GM12878 (cell line): Measurements from ENCODE around the gene TMPRSS6. TPM values are rescaled to one million over a fixed set of nuclear protein-coding genes. Genes with fewer than 3 reads are reported as not detected.

ENCODE experiments used
- ATAC-seq: fragments of 200-7000 bp; cut with Tn5 transposase; 3 replicates; pipeline ENCODE4 v1.9.1; 2020; ENCODE audit warnings: mild to moderate bottlenecking, moderate library complexity
- BruUV-seq: library from RNA; stranded (reverse); fragments of 400-500 nt; replicated peaks from 2 replicates; lab custom pipeline; 2021; lab: Mats Ljungman, UMichigan
- CTCF ChIA-PET: fragments of 300-600 bp; sonication (Branson Sonifier 250); formaldehyde crosslinking; extraction: SDS; loops from one replicate; lab custom pipeline; 2021; ENCODE audit warnings: inconsistent platforms; lab: Yijun Ruan, JAX
- POLR2A ChIA-PET: fragments of 350-600 bp; formaldehyde crosslinking; extraction: SDS; loops from one replicate; lab custom pipeline; 2021; ENCODE audit warnings: inconsistent platforms; lab: Charles Lee
- RAD21 ChIA-PET: fragments of 300-600 bp; sonication (Branson Sonifier 250); formaldehyde crosslinking; loops from one replicate; lab custom pipeline; 2023; ENCODE audit warnings: antibody characterized with exemption; ENCODE audit not compliant: unreplicated experiment; lab: Charles Lee
- SMC1A ChIA-PET: fragments of 300-600 bp; sonication (Branson Sonifier 250); formaldehyde crosslinking; loops from one replicate; lab custom pipeline; 2023; ENCODE audit not compliant: unreplicated experiment, uncharacterized antibody; lab: Charles Lee
- DNase-seq: peaks from one replicate; pipeline ENCODE4 v3.0.0-alpha.2; 2011; ENCODE audit warnings: low read depth, low spot score
- FAIRE-seq: peaks from 3 replicates; lab custom pipeline; 2011; peaks lifted over from hg19 to GRCh38; lab: Jason Lieb, UNC
- H2AFZ ChIP-seq: 2 replicates; pipeline ENCODE4 v1.6.0; 2011; ENCODE audit warnings: low read depth, low read length, control low read depth; ENCODE audit not compliant: control insufficient read depth
- H3K27ac ChIP-seq: 2 replicates; pipeline ENCODE4 v1.5.1; 2011; ENCODE audit warnings: control low read depth; ENCODE audit not compliant: control insufficient read depth, insufficient read depth
- H3K27me3 ChIP-seq, 2 experiments: replicated peaks in 1 of 2; 2 replicates each; pipeline versions ENCODE4 v1.6.0 to v1.6.1; 2011; ENCODE audit warnings: low read length in 1 of 2; ENCODE audit not compliant: control insufficient read depth in 2 of 2, insufficient read depth in 2 of 2
- H3K36me3 ChIP-seq, 2 experiments: 2 replicates each; pipeline ENCODE4 v1.5.1; 2011; ENCODE audit warnings: low read length in 1 of 2; ENCODE audit not compliant: control insufficient read depth in 2 of 2, insufficient read depth in 2 of 2
- H3K4me1 ChIP-seq: 2 replicates; pipeline ENCODE4 v1.6.1; 2011; ENCODE audit warnings: mild to moderate bottlenecking, low read length, moderate library complexity, mixed read lengths; ENCODE audit not compliant: control insufficient read depth, insufficient read depth
- H3K4me2 ChIP-seq: 2 replicates; pipeline ENCODE4 v1.6.0; 2011; ENCODE audit warnings: control low read depth; ENCODE audit not compliant: control insufficient read depth, insufficient read depth
- H3K4me3 ChIP-seq: fragments of 200-600 bp; sonication (generic); 2 replicates; pipeline ENCODE4 v1.5.1; 2016
- H3K79me2 ChIP-seq: 2 replicates; pipeline ENCODE4 v1.6.0; 2011; ENCODE audit warnings: low read length; ENCODE audit not compliant: control insufficient read depth, insufficient read depth
- H3K9ac ChIP-seq: 2 replicates; pipeline ENCODE4 v1.8.0; 2011; ENCODE audit warnings: low read length, control low read depth, mixed read lengths; ENCODE audit not compliant: control insufficient read depth, insufficient read depth
- H3K9me3 ChIP-seq: replicated peaks from 3 replicates; pipeline ENCODE4 v1.5.1; 2011; ENCODE audit warnings: mild to moderate bottlenecking, low read length; ENCODE audit not compliant: control insufficient read depth, insufficient read depth
- H4K20me1 ChIP-seq: 2 replicates; pipeline ENCODE4 v1.6.0; 2011; ENCODE audit not compliant: control insufficient read depth, insufficient read depth
- CBX5 ChIP-seq: sonication (generic); IDR thresholded peaks from 2 replicates; pipeline ENCODE4 v1.6.1; 2016; ENCODE audit warnings: low read depth, moderate library complexity, mild to moderate bottlenecking, inconsistent platforms
- CEBPB ChIP-seq, 2 experiments: fragments of 150-350 bp in 1 of 2; IDR thresholded peaks; 2 replicates each; pipeline ENCODE4 v1.6.1; 2012 to 2014; ENCODE audit warnings: low read depth in 2 of 2, low read length in 2 of 2, borderline replicate concordance in 1 of 2, inconsistent platforms in 1 of 2
- CEBPZ ChIP-seq: fragments of 150-350 bp; IDR thresholded peaks from 2 replicates; pipeline ENCODE4 v1.6.1; 2016; ENCODE audit warnings: low read depth, low read length
- ETV6 ChIP-seq, 2 experiments: fragments of 450-650 bp in 1 of 2; IDR thresholded peaks in 1 of 2; conservative IDR thresholded peaks in 1 of 2; 2 replicates each; pipeline ENCODE4 v1.6.1; 2014; ENCODE audit warnings: antibody characterized with exemption in 1 of 2, borderline replicate concordance in 1 of 2, low read depth in 1 of 2, mild to moderate bottlenecking in 1 of 2, moderate library complexity in 1 of 2
- GATAD2B ChIP-seq: fragments of 450-650 bp; conservative IDR thresholded peaks from 2 replicates; pipeline ENCODE4 v1.6.1; 2017; ENCODE audit warnings: low read depth, mild to moderate bottlenecking, moderate library complexity
- KAT2A ChIP-seq: conservative IDR thresholded peaks from 2 replicates; pipeline ENCODE4 v1.6.1; 2011; ENCODE audit warnings: low read depth, low read length; ENCODE audit not compliant: control insufficient read depth
- MAX ChIP-seq: IDR thresholded peaks from 2 replicates; pipeline ENCODE4 v1.6.1; 2012; ENCODE audit warnings: low read depth, low read length, improper control_type of control experiment
- MEF2B ChIP-seq: fragments of 450-650 bp; IDR thresholded peaks from 2 replicates; pipeline ENCODE4 v1.6.1; 2018; ENCODE audit warnings: mild to moderate bottlenecking, moderate library complexity; ENCODE audit not compliant: partially characterized antibody, poor library complexity, severe bottlenecking
- RCOR1 ChIP-seq: conservative IDR thresholded peaks from 2 replicates; pipeline ENCODE4 v1.6.1; 2012; ENCODE audit warnings: low read depth, low read length, improper control_type of control experiment
- RUNX3 ChIP-seq: IDR thresholded peaks from 2 replicates; pipeline ENCODE4 v1.6.1; 2012; ENCODE audit warnings: low read length, inconsistent platforms
- SIX5 ChIP-seq: IDR thresholded peaks from 2 replicates; pipeline ENCODE4 v1.6.1; 2011; ENCODE audit warnings: mild to moderate bottlenecking, low read depth, low read length, moderate library complexity; ENCODE audit not compliant: severe bottlenecking
- SKIL ChIP-seq: fragments of 450-650 bp; IDR thresholded peaks from 2 replicates; pipeline ENCODE4 v1.6.1; 2017; ENCODE audit warnings: mild to moderate bottlenecking, low read depth, inconsistent platforms; ENCODE audit not compliant: poor library complexity, severe bottlenecking
- SP1 ChIP-seq: IDR thresholded peaks from one replicate; pipeline ENCODE4 v1.6.1; 2011; ENCODE audit warnings: low read depth, low read length
- TARDBP ChIP-seq: IDR thresholded peaks from 2 replicates; pipeline ENCODE4 v1.6.1; 2016; ENCODE audit warnings: borderline replicate concordance
- ZNF384 ChIP-seq: IDR thresholded peaks from 2 replicates; pipeline ENCODE4 v1.6.1; 2012; ENCODE audit warnings: low read depth, mild to moderate bottlenecking, low read length, improper control_type of control experiment, borderline replicate concordance
- WGBS: methylation state at CpG from one replicate; pipeline ENCODE4 v1.1.6; 2016; ENCODE audit warnings: low lambda C conversion rate; ENCODE audit not compliant: insufficient replicate concordance, insufficient coverage; ENCODE audit errors: missing lambda C conversion rate; 5-methylcytosine and 5-hydroxymethylcytosine counted together
- in situ Hi-C: fragments of 300-500 bp; cut with MboI; formaldehyde crosslinking; loops from 9 replicates; pipeline ENCODE4 v1.14.3; 2018; ENCODE audit warnings: mixed read lengths
- intact Hi-C: fragments of 100-400 bp; cut with micrococcal nuclease; formaldehyde crosslinking; loops from one replicate; pipeline ENCODE4 v1.14.2; 2022; ENCODE audit not compliant: unreplicated experiment
- polyA plus RNA-seq, 11 experiments: library from polyadenylated mRNA; depleted of rRNA in 4 of 11; unstranded in 6 of 11; stranded (reverse) in 5 of 11; fragments of >200 nt; fragmentation: Nextera tagmentation in 4 of 11; fragmentation: Illumina TruSeq in 1 of 11; extraction: Ambion mirVana in 4 of 11; extraction: Trizol in 1 of 11; gene quantifications; 1 replicate in 1 of 11; 2 replicates in 10 of 11; pipeline versions ENCODE4 v1.2.1 to v1.2.3, GENCODE V29; 2011 to 2016; ENCODE audit warnings: inconsistent platforms in 2 of 11, missing spikeins in 2 of 11, low read depth in 1 of 11
- total RNA-seq, 4 experiments: library from RNA; depleted of rRNA in 3 of 4; stranded (reverse); fragments of >200 nt in 3 of 4; fragmentation: Illumina TruSeq in 1 of 4; extraction: Trizol in 1 of 4; gene quantifications; 2 replicates each; pipeline versions ENCODE4 v1.2.1 to v1.2.3, GENCODE V29; 2013 to 2021
- TF ChIP-seq, protein P1 (sequence below): IDR thresholded peaks from 2 replicates; pipeline ENCODE4 v1.6.1; 2011; ENCODE audit warnings: borderline replicate concordance, low read depth, mild to moderate bottlenecking, moderate library complexity, mixed read lengths, low read length; ENCODE audit not compliant: insufficient read depth; ENCODE audit errors: extremely low read length

The TMPRSS6 gene
- total and polyA plus RNA-seq, 10 of the 15 experiments (the other 5 are each of a cell fraction or from before 2014, with no cell fraction given), result 0.06 to 0.69 (median 0.19) TPM; not detected in 6

- FAIRE-seq (no peak), ATAC-seq (no peak), DNase-seq (no peak)
- no peaks in the 10 kb centered on the region for H3K79me2 ChIP-seq
- no peaks in the 10 kb centered on the region for H4K20me1 ChIP-seq
- H2AFZ ChIP-seq, result no peak overlapping the region
- WGBS, result 39% methylated on average over 6 of the region's 6 CpGs
- intact Hi-C loops (no loop called here), in situ Hi-C loops (loop anchor here (5.0 kb wide), 1 partner anchor 103 kb away; the partner anchor contains the start of gene C1QTNF6)
- ChIA-PET RAD21 (no interaction called here), POLR2A (no interaction called here), SMC1A (no interaction called here), CTCF (no interaction called here)
- no peaks in the 10 kb centered on the region for H3K9me3 ChIP-seq
- H3K27me3 ChIP-seq, result no peaks in the 10 kb centered on the region
- H3K9ac ChIP-seq, result no peak overlapping the region
- no peak overlapping the region for H3K4me3 ChIP-seq
- H3K4me2 ChIP-seq, result no peak overlapping the region
- H3K27ac ChIP-seq, result no peak overlapping the region
- no TSS peak for BruUV-seq
- H3K4me1 ChIP-seq, result peaks cover 14% of the 10 kb centered on the region
- H3K36me3 ChIP-seq, result no peaks in the 10 kb centered on the region
- TF ChIP-seq RUNX3, result no peak
- TF ChIP-seq MAX, result no peak
- no peak for TF ChIP-seq ETV6 (conservative IDR thresholded peaks at IDR 0.05 in 1 of 2, IDR thresholded peaks at IDR 0.05 in 1 of 2; ENCODE audit: borderline replicate concordance in 1 of 2, low read depth in 1 of 2)
- TF ChIP-seq MEF2B, result no peak
- no peak for TF ChIP-seq KAT2A
- TF ChIP-seq RCOR1, result no peak
- no peak for TF ChIP-seq SIX5
- TF ChIP-seq CEBPZ, result no peak
- TF ChIP-seq SKIL, result no peak
- no peak for TF ChIP-seq SP1
- TF ChIP-seq ZNF384, result no peak
- TF ChIP-seq, protein P1, sequence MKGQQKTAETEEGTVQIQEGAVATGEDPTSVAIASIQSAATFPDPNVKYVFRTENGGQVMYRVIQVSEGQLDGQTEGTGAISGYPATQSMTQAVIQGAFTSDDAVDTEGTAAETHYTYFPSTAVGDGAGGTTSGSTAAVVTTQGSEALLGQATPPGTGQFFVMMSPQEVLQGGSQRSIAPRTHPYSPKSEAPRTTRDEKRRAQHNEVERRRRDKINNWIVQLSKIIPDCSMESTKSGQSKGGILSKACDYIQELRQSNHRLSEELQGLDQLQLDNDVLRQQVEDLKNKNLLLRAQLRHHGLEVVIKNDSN, result no peak
- TF ChIP-seq CBX5, result no peak
- TF ChIP-seq GATAD2B, result no peak
- TF ChIP-seq CEBPB (IDR thresholded peaks at IDR 0.05; ENCODE audit: borderline replicate concordance in 1 of 2, low read depth in 2 of 2, low read length in 2 of 2), result no peak
- no peak for TF ChIP-seq TARDBP
Measured at GRCh38 chr22:37083914-37084313, 25.6 kb downstream of the TMPRSS6 start.
